ENCODE measurements around the gene MOK.

DNA sequence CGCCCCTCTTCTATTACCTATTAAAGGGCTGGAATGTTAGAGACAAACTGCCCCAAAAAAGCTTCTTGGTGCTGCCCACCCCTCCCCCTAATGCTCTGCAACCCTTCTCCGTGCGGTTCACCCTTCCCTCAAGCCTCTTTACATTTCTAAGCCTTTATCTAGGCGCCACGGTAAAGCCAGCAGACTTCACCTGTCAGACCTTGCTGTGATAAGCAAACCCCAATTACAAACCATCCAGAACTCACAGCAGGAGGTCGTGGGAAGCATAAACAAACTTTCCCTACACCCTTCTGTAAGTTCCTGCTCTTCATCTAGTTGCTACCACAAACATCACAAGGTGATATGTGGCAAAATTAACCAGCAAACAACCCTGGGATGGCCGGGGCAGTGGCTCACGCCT is 56.8 kb downstream of the MOK start:
- TF ChIP-seq CTCF (IDR thresholded peaks at IDR 0.05): no peak
- no peak for TF ChIP-seq POLR2AphosphoS5 (IDR thresholded peaks at IDR 0.05)
